SK-N-SH (cell line): ENCODE measurements around the gene C1QTNF8. TPM values are rescaled to one million over a fixed set of nuclear protein-coding genes. Genes with fewer than 3 reads are reported as not detected.

ENCODE experiments used
- CTCF ChIA-PET: fragments of 300-600, 350-600 bp; formaldehyde crosslinking; extraction: SDS; loops from one replicate; lab custom pipeline; 2021; lab: Yijun Ruan, JAX
- POLR2A ChIA-PET: fragments of 350-600 bp; sonication (Branson Sonifier 250); formaldehyde crosslinking; extraction: SDS; loops from one replicate; lab custom pipeline; 2020; ENCODE audit warnings: antibody characterized with exemption, inconsistent platforms; lab: Yijun Ruan, JAX
- DNase-seq: peaks from one replicate; pipeline ENCODE4 v3.0.0; 2012
- H2AFZ ChIP-seq: fragments of 200-600 bp; sonication (generic); 2 replicates; pipeline ENCODE4 v1.8.1; 2016; ENCODE audit warnings: antibody characterized with exemption, mild to moderate bottlenecking, low read depth
- H3F3A ChIP-seq: fragments of 200-600 bp; sonication (generic); replicated peaks from 2 replicates; pipeline ENCODE3; 2016; ENCODE audit warnings: antibody characterized with exemption, mild to moderate bottlenecking; ENCODE audit not compliant: insufficient read depth
- H3K27ac ChIP-seq, 2 experiments: fragments of 200-500 bp in 1 of 2; fragments of 200-600 bp in 1 of 2; sonication (Bioruptor generic) in 1 of 2; sonication (generic), shearing (Covaris generic) in 1 of 2; 2 replicates each; pipeline versions ENCODE4 v1.5.1 to v1.6.1; 2014 to 2016; ENCODE audit warnings: low read depth in 2 of 2, inconsistent platforms in 1 of 2, low read length in 1 of 2, mild to moderate bottlenecking in 1 of 2, mixed read lengths in 1 of 2
- H3K27me3 ChIP-seq: fragments of 200-600 bp; sonication (generic), shearing (Covaris generic); 2 replicates; pipeline ENCODE4 v1.6.1; 2016; ENCODE audit warnings: mixed run types; ENCODE audit not compliant: insufficient read depth
- H3K36me3 ChIP-seq, 2 experiments: fragments of 200-500 bp in 1 of 2; fragments of 200-600 bp in 1 of 2; sonication (Bioruptor generic) in 1 of 2; sonication (generic) in 1 of 2; replicated peaks in 1 of 2; 2 replicates each; pipeline versions ENCODE3 to v1.5.1; 2014 to 2016; ENCODE audit warnings: low read length in 1 of 2, mild to moderate bottlenecking in 1 of 2; ENCODE audit not compliant: insufficient read depth in 2 of 2, control insufficient read depth in 1 of 2
- H3K4me1 ChIP-seq, 2 experiments: fragments of 200-500 bp in 1 of 2; fragments of 200-600 bp in 1 of 2; sonication (Bioruptor generic) in 1 of 2; sonication (generic), shearing (Covaris generic) in 1 of 2; 2 replicates each; pipeline versions ENCODE4 v1.5.1 to v1.6.1; 2014 to 2016; ENCODE audit warnings: low read depth in 1 of 2, low read length in 1 of 2, mixed run types in 1 of 2; ENCODE audit not compliant: insufficient read depth in 2 of 2, control insufficient read depth in 1 of 2
- H3K4me2 ChIP-seq: fragments of 200-600 bp; sonication (generic), shearing (Covaris generic); 2 replicates; pipeline ENCODE4 v1.6.1; 2017; ENCODE audit warnings: mixed run types
- H3K4me3 ChIP-seq, 2 experiments: fragments of 200-500 bp in 1 of 2; fragments of 200-600 bp in 1 of 2; sonication (Bioruptor generic) in 1 of 2; sonication (generic), shearing (Covaris generic) in 1 of 2; 2 replicates each; pipeline versions ENCODE4 v1.5.1 to v1.8.1; 2014 to 2016; ENCODE audit warnings: low read depth in 2 of 2, inconsistent platforms in 1 of 2, low read length in 1 of 2, mild to moderate bottlenecking in 1 of 2, mixed read lengths in 1 of 2, moderate library complexity in 1 of 2
- H3K79me2 ChIP-seq: fragments of 200-600 bp; sonication (generic); 2 replicates; pipeline ENCODE4 v1.8.1; 2017; ENCODE audit warnings: mild to moderate bottlenecking; ENCODE audit not compliant: insufficient read depth
- H3K9ac ChIP-seq: fragments of 200-600 bp; sonication (generic); 2 replicates; pipeline ENCODE4 v1.6.1; 2017; ENCODE audit warnings: mixed run types
- H3K9me2 ChIP-seq: fragments of 200-600 bp; sonication (generic); 2 replicates; pipeline ENCODE4 v1.6.1; 2017; ENCODE audit warnings: mixed run types
- H3K9me3 ChIP-seq: fragments of 200-600 bp; sonication (generic); 2 replicates; pipeline ENCODE4 v1.6.1; 2017; ENCODE audit warnings: mixed run types, mild to moderate bottlenecking, moderate library complexity
- H4K20me1 ChIP-seq: fragments of 200-600 bp; sonication (generic); 2 replicates; pipeline ENCODE4 v1.6.1; 2017; ENCODE audit warnings: mild to moderate bottlenecking, mixed run types; ENCODE audit not compliant: insufficient read depth
- CHD2 ChIP-seq: fragments of 150-350 bp; IDR thresholded peaks from 2 replicates; pipeline ENCODE4 v1.6.1; 2018; ENCODE audit warnings: low read length; ENCODE audit not compliant: partially characterized antibody
- CTCF ChIP-seq: fragments of 200-600 bp; sonication (generic); IDR thresholded peaks from 2 replicates; pipeline ENCODE4 v1.6.1; 2017; ENCODE audit warnings: antibody characterized with exemption, mild to moderate bottlenecking, moderate library complexity
- EP300 ChIP-seq, 2 experiments: IDR thresholded peaks; 2 replicates each; pipeline versions ENCODE4 v1.4.0 to v1.6.1; 2012; ENCODE audit warnings: borderline replicate concordance in 1 of 2, low read depth in 1 of 2, low read length in 1 of 2
- FOXJ3 ChIP-seq: sonication (generic); formaldehyde crosslinking; IDR thresholded peaks from 2 replicates; pipeline ENCODE4 v1.5.1; 2020; ENCODE audit warnings: mild to moderate bottlenecking, missing genetic modification reagents
- FOXM1 ChIP-seq: IDR thresholded peaks from 2 replicates; pipeline ENCODE4 v1.4.0; 2012; ENCODE audit warnings: low read depth, mild to moderate bottlenecking
- GATA2 ChIP-seq: sonication (generic); formaldehyde crosslinking; IDR thresholded peaks from 2 replicates; pipeline ENCODE4 v1.5.0; 2020; ENCODE audit warnings: mild to moderate bottlenecking, missing genetic modification reagents
- IRF3 ChIP-seq: fragments of 150-350 bp; IDR thresholded peaks from 2 replicates; pipeline ENCODE4 v1.6.1; 2016; ENCODE audit warnings: mild to moderate bottlenecking, low read depth, low read length
- JUND ChIP-seq: IDR thresholded peaks from 2 replicates; pipeline ENCODE4 v1.4.0; 2012
- MAX ChIP-seq: IDR thresholded peaks from 2 replicates; pipeline ENCODE4 v1.4.0; 2012; ENCODE audit warnings: low read depth
- MEF2A ChIP-seq: IDR thresholded peaks from 2 replicates; pipeline ENCODE4 v1.4.0; 2012; ENCODE audit warnings: low read depth, borderline replicate concordance
- MXI1 ChIP-seq: IDR thresholded peaks from 2 replicates; pipeline ENCODE4 v1.6.1; 2012; ENCODE audit warnings: mild to moderate bottlenecking, low read depth, low read length, improper control_type of control experiment
- NFIC ChIP-seq: IDR thresholded peaks from 2 replicates; pipeline ENCODE4 v1.4.0; 2012; ENCODE audit warnings: borderline replicate concordance
- PBX3 ChIP-seq: IDR thresholded peaks from 2 replicates; pipeline ENCODE4; 2012
- RAD21 ChIP-seq: IDR thresholded peaks from 2 replicates; pipeline ENCODE4 v1.6.1; 2012; ENCODE audit warnings: mild to moderate bottlenecking, low read length
- RXRA ChIP-seq: IDR thresholded peaks from 2 replicates; pipeline ENCODE4 v1.4.0; 2012; ENCODE audit warnings: low read depth, mild to moderate bottlenecking, borderline replicate concordance
- SIN3A ChIP-seq: IDR thresholded peaks from 2 replicates; pipeline ENCODE4 v1.6.1; 2012; ENCODE audit warnings: low read depth, mild to moderate bottlenecking, low read length, moderate library complexity, borderline replicate concordance
- SMC3 ChIP-seq: IDR thresholded peaks from 2 replicates; pipeline ENCODE4 v1.6.1; 2012; ENCODE audit warnings: low read depth, low read length, improper control_type of control experiment
- TAF1 ChIP-seq: IDR thresholded peaks from 2 replicates; pipeline ENCODE4 v1.6.1; 2012; ENCODE audit warnings: low read depth, mild to moderate bottlenecking, low read length, moderate library complexity, borderline replicate concordance
- TCF12 ChIP-seq: IDR thresholded peaks from 2 replicates; pipeline ENCODE4 v1.4.0; 2012
- TEAD4 ChIP-seq: IDR thresholded peaks from 2 replicates; pipeline ENCODE4 v1.4.0; 2012; ENCODE audit warnings: mild to moderate bottlenecking, borderline replicate concordance; ENCODE audit not compliant: insufficient read depth
- USF2 ChIP-seq: fragments of 150-350 bp; IDR thresholded peaks from 2 replicates; pipeline ENCODE4 v1.6.1; 2017; ENCODE audit warnings: antibody characterized with exemption, low read length, low read depth, borderline replicate concordance
- WGBS: methylation state at CpG from one replicate; pipeline ENCODE4 v1.1.6; 2017; ENCODE audit warnings: low lambda C conversion rate; 5-methylcytosine and 5-hydroxymethylcytosine counted together
- polyA plus RNA-seq, 3 experiments: library from polyadenylated mRNA; depleted of rRNA; stranded (reverse); fragments of >200 nt; gene quantifications; 2 replicates each; pipeline ENCODE4 v1.2.3, GENCODE V29; 2012

The C1QTNF8 gene
- polyA plus RNA-seq, 1 of the 3 experiments (the other 2 are of a cell fraction) = not detected

- H3K79me2 ChIP-seq = no peaks in the 10 kb centered on the region
- no peak overlapping the region for H3K27ac ChIP-seq
- 18% methylated on average over 6 of the region's 30 CpGs for WGBS
- H3K9me3 ChIP-seq = no peaks in the 10 kb centered on the region
- no peak for TF ChIP-seq USF2
- TF ChIP-seq NFIC = no peak
- TF ChIP-seq CHD2 = no peak
- TF ChIP-seq TCF12 = no peak
- TF ChIP-seq RXRA = no peak
- TF ChIP-seq SMC3 = no peak
- no peak for TF ChIP-seq TAF1
- no peak for TF ChIP-seq SIN3A
- no peak for TF ChIP-seq JUND
- TF ChIP-seq MAX = no peak
- TF ChIP-seq CTCF = no peak
- TF ChIP-seq FOXM1 = no peak
- TF ChIP-seq IRF3 = no peak
- ChIA-PET CTCF (no interaction called here), POLR2A (no interaction called here)
- DNase-seq = no peak
- no peak overlapping the region for H3K4me2 ChIP-seq
- no peaks in the 10 kb centered on the region for H3K36me3 ChIP-seq
- no peak overlapping the region for H3K9ac ChIP-seq
- H3K9me2 ChIP-seq = no peaks in the 10 kb centered on the region
- H3F3A ChIP-seq = no peaks in the 10 kb centered on the region
- H3K27me3 ChIP-seq = peaks cover 58% of the 10 kb centered on the region
- H3K4me3 ChIP-seq = no peak overlapping the region
- H4K20me1 ChIP-seq = no peaks in the 10 kb centered on the region
- no peaks in the 10 kb centered on the region for H3K4me1 ChIP-seq
- H2AFZ ChIP-seq = no peak overlapping the region
These were observed 37.9 kb upstream of the C1QTNF8 start for GRCh38 chr16:1133810-1134520.

GRCh38 chr16:1133271-1133670 lies 37.2 kb upstream of the C1QTNF8 start:
- Histone ChIP-seq H3K9me2 (no peaks in the 10 kb centered on the region), H3K79me2 (no peaks in the 10 kb centered on the region), H3K36me3 (no peaks in the 10 kb centered on the region), H3K4me1 (no peaks in the 10 kb centered on the region), H3K9ac (no peak overlapping the region), H3K27ac (no peak overlapping the region), H3K4me2 (no peak overlapping the region), H3K27me3 (peaks cover 51% of the 10 kb centered on the region), H3K4me3 (no peak overlapping the region), H2AFZ (no peak overlapping the region), H4K20me1 (no peaks in the 10 kb centered on the region), H3K9me3 (no peaks in the 10 kb centered on the region), H3F3A (no peaks in the 10 kb centered on the region)
- ChIA-PET CTCF (no interaction called here), POLR2A (no interaction called here)
- WGBS = 52% methylated on average over 3 of the region's 18 CpGs
- no peak for DNase-seq
- TF ChIP-seq PBX3 (no peak), EP300 (IDR thresholded peaks at IDR 0.05; ENCODE audit: borderline replicate concordance in 1 of 2, low read depth in 1 of 2, low read length in 1 of 2) (no peak), FOXM1 (no peak), TEAD4 (no peak), JUND (no peak), SIN3A (no peak), GATA2 (CRISPR knock-in tag) (no peak), MEF2A (no peak), MXI1 (no peak), RAD21 (no peak), CTCF (no peak), FOXJ3 (no peak)
